ENCODE results near the gene FOXO1.

DNA sequence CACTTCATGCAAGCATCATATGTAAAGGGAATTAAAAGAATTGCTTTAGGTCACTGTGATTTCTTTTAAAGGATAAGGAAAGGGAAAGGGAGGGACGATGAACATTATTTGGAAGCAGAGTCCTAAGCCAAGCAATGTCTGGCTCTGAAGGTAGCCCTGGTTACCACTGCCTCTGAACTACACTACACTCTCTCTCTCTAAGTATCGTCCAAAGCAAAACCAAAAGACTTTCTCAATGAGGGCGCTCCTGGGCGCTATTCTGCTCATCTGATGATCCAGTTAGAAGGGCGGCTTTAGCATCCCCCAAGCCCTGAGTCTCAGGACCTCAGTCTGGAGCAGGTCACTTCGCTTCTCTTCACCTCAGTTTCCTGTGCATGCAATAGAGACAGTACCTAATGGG, 26.2 kb downstream of the FOXO1 start:
- no peak for TF ChIP-seq POLR2A (IDR thresholded peaks at IDR 0.05)
- TF ChIP-seq, protein P1, sequence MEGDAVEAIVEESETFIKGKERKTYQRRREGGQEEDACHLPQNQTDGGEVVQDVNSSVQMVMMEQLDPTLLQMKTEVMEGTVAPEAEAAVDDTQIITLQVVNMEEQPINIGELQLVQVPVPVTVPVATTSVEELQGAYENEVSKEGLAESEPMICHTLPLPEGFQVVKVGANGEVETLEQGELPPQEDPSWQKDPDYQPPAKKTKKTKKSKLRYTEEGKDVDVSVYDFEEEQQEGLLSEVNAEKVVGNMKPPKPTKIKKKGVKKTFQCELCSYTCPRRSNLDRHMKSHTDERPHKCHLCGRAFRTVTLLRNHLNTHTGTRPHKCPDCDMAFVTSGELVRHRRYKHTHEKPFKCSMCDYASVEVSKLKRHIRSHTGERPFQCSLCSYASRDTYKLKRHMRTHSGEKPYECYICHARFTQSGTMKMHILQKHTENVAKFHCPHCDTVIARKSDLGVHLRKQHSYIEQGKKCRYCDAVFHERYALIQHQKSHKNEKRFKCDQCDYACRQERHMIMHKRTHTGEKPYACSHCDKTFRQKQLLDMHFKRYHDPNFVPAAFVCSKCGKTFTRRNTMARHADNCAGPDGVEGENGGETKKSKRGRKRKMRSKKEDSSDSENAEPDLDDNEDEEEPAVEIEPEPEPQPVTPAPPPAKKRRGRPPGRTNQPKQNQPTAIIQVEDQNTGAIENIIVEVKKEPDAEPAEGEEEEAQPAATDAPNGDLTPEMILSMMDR (IDR thresholded peaks at IDR 0.05) = no peak

Measured in lower leg skin (tissue), 3 donors.